ENCODE results near the gene NACC2.

Gene NACC2

DNA sequence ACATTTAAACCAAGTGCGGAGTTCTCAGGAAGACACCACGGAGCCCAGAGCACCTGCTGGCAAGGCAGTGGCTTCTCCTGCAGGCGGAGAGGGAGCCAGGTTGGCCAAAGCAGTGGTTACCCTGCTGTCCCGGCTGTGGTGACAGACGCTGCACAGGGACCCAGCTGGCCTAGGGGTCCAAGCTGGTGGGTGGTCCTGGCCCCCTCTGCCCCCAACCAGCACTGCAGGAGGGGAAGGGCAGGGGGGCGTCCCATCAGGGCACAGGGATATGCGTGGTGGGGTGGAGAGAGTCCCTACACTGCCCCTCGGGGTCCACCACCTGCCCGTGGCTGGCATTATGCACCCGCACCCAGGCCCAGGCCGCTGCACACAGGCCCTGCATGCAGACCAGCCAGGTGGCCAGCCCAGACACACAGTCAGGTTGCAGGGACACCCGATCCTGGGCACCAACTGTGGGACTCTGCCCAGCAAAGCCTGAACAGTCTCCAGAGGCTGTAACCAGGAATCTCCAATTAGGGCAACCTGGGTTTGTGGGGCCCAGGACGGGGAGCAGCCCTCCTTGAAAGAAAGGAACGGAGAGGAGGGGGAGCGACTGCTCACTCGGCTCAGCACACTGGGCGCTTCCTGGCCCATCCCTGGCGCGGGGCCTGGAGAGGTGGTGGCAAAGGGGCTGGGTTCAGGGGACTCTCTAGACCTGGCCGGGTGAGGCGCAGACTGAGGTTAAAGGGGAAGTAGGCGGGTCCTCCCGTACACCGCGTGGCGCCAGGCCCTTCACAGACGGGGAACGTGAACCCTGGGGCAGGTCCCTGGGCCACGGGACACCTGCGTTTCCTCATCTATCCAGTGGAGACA lies 46.3 kb downstream of the NACC2 start:
- Histone ChIP-seq H3K9me2 (replicated peaks; ENCODE audit: insufficient read depth, low read length) (no peaks in the 10 kb centered on the region), H3K4me3 (ENCODE audit: low read length) (no peak overlapping the region), H3K4me1 (ENCODE audit: low read length) (no peaks in the 10 kb centered on the region), H4K20me1 (ENCODE audit: insufficient read depth, low read length) (no peaks in the 10 kb centered on the region), H3K9ac (ENCODE audit: low read length) (no peak overlapping the region), H3K4me2 (ENCODE audit: low read depth, low read length) (no peak overlapping the region), H3K9me3 (replicated peaks; ENCODE audit: insufficient read depth, low read length) (no peaks in the 10 kb centered on the region), H3F3A (ENCODE audit: insufficient read depth, low read length) (no peaks in the 10 kb centered on the region), H3K36me3 (replicated peaks; ENCODE audit: insufficient read depth, low read length) (no peaks in the 10 kb centered on the region), H3K27me3 (replicated peaks; ENCODE audit: insufficient read depth, low read length) (peaks cover 96% of the 10 kb centered on the region), H3K79me2 (ENCODE audit: low read length) (no peaks in the 10 kb centered on the region), H2AFZ (ENCODE audit: low read length) (no peak overlapping the region), H3K27ac (ENCODE audit: low read length) (no peak overlapping the region)
- DNase-seq, result no peak
- no peak for TF ChIP-seq EZH2phosphoT487 (IDR thresholded peaks at IDR 0.05; ENCODE audit: low read length)
- TF ChIP-seq EZH2 (optimal IDR thresholded peaks at IDR 0.05; ENCODE audit: low read depth, low read length), result no peak
- TF ChIP-seq CTCF (IDR thresholded peaks at IDR 0.05; ENCODE audit: low read length), result no peak

DNA sequence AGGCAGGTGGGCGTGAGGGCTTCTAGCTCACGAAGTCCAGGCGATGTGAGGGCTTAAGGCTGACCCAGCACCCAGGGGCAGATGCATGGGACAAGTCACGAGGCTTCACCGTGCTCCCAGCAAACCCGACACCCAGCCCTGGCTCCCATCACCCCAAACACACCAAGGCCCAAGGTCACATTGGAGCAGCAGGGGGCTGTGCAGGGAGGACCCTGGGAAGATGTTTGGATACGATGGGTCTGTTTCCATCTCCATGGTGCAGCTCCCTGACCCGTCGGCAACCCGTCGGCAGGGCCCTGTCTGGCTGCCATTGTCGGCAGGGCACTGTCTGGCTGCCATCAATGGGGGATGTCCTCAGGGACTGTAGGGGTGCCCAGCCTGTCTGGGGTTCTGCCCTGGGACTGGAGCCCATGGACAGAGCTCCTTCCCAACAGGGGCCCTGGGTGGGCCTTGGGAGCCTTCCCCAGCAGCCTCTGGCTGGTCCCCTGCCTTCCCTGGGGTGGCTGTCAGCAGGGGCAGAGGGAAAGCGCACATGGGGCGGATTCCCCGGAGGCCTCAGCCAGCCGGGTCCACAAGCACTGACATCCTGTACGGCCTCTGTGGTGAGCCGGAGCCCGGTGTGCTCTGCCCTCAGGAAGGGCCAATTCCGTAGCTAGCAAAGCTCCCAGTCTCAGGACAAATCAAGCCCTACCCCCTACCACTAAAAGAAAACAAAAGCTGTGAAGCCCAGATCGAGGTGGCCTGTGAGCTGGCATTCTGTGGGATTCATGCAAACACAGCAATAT lies 47.1 kb downstream of the NACC2 start:
- Histone ChIP-seq H3K36me3 (replicated peaks; ENCODE audit: insufficient read depth, low read length) (no peaks in the 10 kb centered on the region), H3K79me2 (ENCODE audit: low read length) (no peaks in the 10 kb centered on the region), H3K4me1 (ENCODE audit: low read length) (no peaks in the 10 kb centered on the region), H3F3A (ENCODE audit: insufficient read depth, low read length) (no peaks in the 10 kb centered on the region), H3K27ac (ENCODE audit: low read length) (no peak overlapping the region), H3K9ac (ENCODE audit: low read length) (no peak overlapping the region), H3K27me3 (replicated peaks; ENCODE audit: insufficient read depth, low read length) (peaks cover 95% of the 10 kb centered on the region), H2AFZ (ENCODE audit: low read length) (no peak overlapping the region), H3K9me3 (replicated peaks; ENCODE audit: insufficient read depth, low read length) (no peaks in the 10 kb centered on the region), H3K4me2 (ENCODE audit: low read depth, low read length) (no peak overlapping the region), H3K4me3 (ENCODE audit: low read length) (no peak overlapping the region), H3K9me2 (replicated peaks; ENCODE audit: insufficient read depth, low read length) (no peaks in the 10 kb centered on the region), H4K20me1 (ENCODE audit: insufficient read depth, low read length) (no peaks in the 10 kb centered on the region)
- TF ChIP-seq CTCF (IDR thresholded peaks at IDR 0.05; ENCODE audit: low read length), result no peak
- TF ChIP-seq EZH2 (optimal IDR thresholded peaks at IDR 0.05; ENCODE audit: low read depth, low read length), result no peak
- TF ChIP-seq EZH2phosphoT487 (IDR thresholded peaks at IDR 0.05; ENCODE audit: low read length), result no peak
- DNase-seq, result no peak

GRCh38 chr9:136047076-136047774 lies 47.9 kb downstream of the NACC2 start:
- no peak for DNase-seq
- H2AFZ ChIP-seq (ENCODE audit: low read length), result no peak overlapping the region
- H3K4me3 ChIP-seq (ENCODE audit: low read length), result no peak overlapping the region
- TF ChIP-seq EZH2phosphoT487 (IDR thresholded peaks at IDR 0.05; ENCODE audit: low read length), result no peak
- TF ChIP-seq CTCF (IDR thresholded peaks at IDR 0.05; ENCODE audit: low read length), result no peak
- no peak for TF ChIP-seq EZH2 (optimal IDR thresholded peaks at IDR 0.05; ENCODE audit: low read depth, low read length)
- no peaks in the 10 kb centered on the region for H3F3A ChIP-seq (ENCODE audit: insufficient read depth, low read length)
- H4K20me1 ChIP-seq (ENCODE audit: insufficient read depth, low read length), result no peaks in the 10 kb centered on the region
- no peak overlapping the region for H3K9ac ChIP-seq (ENCODE audit: low read length)
- H3K27ac ChIP-seq (ENCODE audit: low read length), result no peak overlapping the region
- no peaks in the 10 kb centered on the region for H3K9me2 ChIP-seq (replicated peaks; ENCODE audit: insufficient read depth, low read length)
- no peaks in the 10 kb centered on the region for H3K79me2 ChIP-seq (ENCODE audit: low read length)
- no peaks in the 10 kb centered on the region for H3K36me3 ChIP-seq (replicated peaks; ENCODE audit: insufficient read depth, low read length)
- H3K4me1 ChIP-seq (ENCODE audit: low read length), result no peaks in the 10 kb centered on the region
- H3K9me3 ChIP-seq (replicated peaks; ENCODE audit: insufficient read depth, low read length), result no peaks in the 10 kb centered on the region
- H3K4me2 ChIP-seq (ENCODE audit: low read depth, low read length), result no peak overlapping the region
- peaks cover 95% of the 10 kb centered on the region for H3K27me3 ChIP-seq (replicated peaks; ENCODE audit: insufficient read depth, low read length)

Data from MM.1S (cell line).